CD4-positive, alpha-beta T cell treated with Interleukin-4 for 1 hour (primary cell): Measurements from ENCODE around the gene RASSF9.

Experiments
- DNase-seq, 2 donors: peaks; one replicate each; pipeline ENCODE4 v3.0.0-alpha.2; 2020 to 2022

Gene RASSF9

DNA sequence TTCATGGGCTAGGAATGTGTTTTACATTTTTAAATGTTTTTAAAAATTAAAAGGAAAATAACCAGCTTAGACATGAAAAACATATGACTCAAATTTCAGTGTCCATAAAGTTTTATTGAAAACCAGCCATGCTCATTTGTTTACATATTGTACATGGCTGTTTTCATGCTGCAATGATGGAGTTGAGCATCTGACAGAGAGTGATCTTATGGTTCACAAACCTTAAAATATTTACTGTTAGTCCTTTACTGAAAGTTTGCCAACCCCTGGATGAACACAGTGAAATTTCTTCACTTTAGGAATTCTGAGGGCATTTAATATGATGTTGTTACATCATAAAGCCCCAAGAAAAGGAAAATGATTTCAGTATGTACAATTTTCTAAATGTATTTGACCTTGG, 16.1 kb downstream of the RASSF9 start:
- DNase-seq = no peak

- no peak for DNase-seq
Observed at GRCh38 chr12:85814741-85815140, 21.5 kb downstream of the RASSF9 start.

GRCh38 chr12:85814071-85814470, 22.1 kb downstream of the RASSF9 start:
- DNase-seq = no peak

DNA sequence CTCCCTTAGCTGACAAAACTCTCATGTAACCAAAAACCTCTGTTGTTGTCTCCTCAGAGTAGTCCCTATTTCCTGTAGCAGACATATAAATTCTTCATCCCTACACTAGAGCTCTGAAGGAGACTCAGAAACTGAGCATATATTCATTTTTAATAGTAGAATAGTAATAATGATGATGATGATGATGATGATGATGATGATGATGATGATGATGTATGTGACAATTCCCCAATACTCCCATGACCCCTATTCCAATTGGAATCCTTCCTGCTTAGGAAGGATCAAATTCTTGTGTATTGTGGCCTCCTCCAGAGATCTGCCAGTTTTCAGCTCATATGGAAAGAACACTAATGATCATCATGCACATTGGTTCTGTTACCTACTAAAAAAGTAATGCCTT, 26.7 kb downstream of the RASSF9 start:
- no peak for DNase-seq

- no peak for DNase-seq
Observed at GRCh38 chr12:85807730-85808129, 28.5 kb downstream of the RASSF9 start.

GRCh38 chr12:85805654-85806053, 30.6 kb downstream of the RASSF9 start:
- DNase-seq = no peak

GRCh38 chr12:85804663-85805062, 31.5 kb downstream of the RASSF9 start:
- DNase-seq = no peak

GRCh38 chr12:85803923-85804322, 32.3 kb downstream of the RASSF9 start:
- no peak for DNase-seq

DNA sequence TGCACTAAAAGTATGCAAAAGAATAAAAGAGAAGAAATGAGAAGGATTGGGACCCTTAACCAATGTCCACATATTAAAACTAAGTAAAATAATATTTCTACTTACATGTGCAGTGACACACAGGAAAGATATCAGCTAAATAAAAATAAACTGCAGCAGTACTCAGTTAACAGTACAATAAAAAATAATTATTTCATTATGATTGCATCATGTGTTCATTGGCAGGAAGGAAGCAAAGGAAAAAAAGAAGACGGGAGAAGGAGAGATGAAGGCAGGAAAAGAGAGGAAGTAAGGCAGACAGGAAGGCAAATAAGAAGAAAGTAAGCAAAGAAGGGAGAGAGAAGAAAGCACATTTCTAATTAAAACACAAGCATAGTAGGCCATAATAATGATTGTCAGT, 33.0 kb downstream of the RASSF9 start:
- no peak for DNase-seq

GRCh38 chr12:85798122-85798521, 38.1 kb downstream of the RASSF9 start:
- no peak for DNase-seq

GRCh38 chr12:85796001-85796400, 40.2 kb downstream of the RASSF9 start:
- no peak for DNase-seq

DNA sequence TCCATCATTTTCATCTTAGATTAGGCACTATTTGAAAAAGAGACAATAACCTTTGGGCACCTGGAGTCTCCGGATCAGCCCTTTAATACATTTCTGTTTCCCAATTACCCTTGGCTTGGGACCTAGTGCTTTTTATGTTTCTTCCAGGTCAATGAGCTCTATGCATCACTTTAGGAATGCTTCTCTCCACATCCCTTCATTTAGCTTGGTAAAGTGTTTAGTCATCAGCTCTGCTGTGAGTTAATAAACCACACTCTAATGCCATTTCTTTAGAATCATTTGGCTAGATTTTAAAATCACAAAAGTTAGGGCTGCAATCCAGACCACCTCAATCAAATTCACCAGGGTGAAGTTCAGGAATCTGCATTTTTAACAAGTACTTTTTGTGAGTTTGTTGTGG, 41.7 kb downstream of the RASSF9 start:
- DNase-seq = no peak

DNA sequence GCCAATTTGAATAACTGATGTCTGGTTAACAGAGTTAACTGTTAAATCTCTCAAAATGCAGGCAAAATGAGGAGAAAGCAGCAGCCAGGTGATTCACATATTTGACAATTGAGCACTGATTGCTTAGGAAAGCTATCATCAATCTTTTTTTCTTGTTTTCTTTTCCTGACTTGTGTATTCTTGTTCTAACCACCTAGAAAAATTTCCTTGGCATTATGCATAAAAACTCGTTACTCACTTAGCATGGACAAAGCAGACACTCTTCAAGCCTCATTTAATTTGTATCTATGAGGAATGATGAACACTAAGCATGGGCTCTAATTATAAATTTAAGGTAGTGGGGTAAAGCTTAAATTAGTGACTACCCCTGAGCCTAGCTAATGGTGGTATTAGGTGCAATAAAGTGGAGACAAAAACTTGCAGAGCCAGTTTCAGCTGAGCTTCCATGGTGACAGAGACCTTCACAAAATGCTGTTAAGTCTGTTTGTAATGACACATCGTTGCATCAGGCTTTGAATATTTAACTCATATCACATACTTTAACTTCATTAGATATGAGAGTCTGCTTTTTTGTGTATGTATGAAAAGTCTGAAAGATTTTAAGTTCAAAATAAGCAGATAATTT, 52.0 kb downstream of the RASSF9 start:
- no peak for DNase-seq

DNA sequence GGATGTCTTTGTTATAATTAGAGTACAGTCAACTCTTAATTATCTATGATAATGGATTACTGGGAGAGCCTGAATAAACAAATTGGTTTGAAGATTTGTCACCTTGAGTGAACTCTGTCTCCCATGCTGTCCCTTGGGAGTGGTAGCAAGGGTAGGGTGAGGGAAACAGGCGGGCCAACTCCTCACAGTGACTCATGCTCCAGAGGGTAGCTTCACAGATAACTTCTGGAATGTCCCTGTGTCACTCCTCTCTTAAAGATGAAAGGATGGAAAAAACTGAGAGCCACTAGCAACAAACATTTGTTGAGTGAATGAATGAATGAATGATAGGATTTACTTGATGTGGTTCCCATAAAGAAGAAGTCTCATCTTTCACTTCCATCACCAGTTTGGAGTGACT, 53.5 kb downstream of the RASSF9 start:
- no peak for DNase-seq

DNA sequence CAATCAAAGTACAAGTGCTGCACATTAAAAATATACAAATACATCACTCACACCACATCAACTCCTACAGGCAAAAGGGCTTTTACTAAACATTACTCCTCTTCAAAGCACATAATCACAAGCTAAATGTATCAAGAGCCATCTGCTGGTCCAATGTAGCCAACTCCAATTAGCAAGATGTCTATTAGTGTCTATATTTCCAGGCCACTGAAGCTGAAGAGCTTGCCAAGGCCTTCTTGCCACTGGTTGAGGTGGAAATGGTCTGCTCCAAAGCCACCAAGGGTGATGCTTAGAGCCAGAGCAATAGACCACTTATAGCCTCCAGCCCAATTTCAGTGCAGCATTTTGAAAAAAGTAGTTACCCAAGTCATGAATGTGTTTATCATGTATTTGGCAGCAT, 54.4 kb downstream of the RASSF9 start:
- DNase-seq = no peak

GRCh38 chr12:85779768-85780167, 56.4 kb downstream of the RASSF9 start:
- DNase-seq = no peak

DNA sequence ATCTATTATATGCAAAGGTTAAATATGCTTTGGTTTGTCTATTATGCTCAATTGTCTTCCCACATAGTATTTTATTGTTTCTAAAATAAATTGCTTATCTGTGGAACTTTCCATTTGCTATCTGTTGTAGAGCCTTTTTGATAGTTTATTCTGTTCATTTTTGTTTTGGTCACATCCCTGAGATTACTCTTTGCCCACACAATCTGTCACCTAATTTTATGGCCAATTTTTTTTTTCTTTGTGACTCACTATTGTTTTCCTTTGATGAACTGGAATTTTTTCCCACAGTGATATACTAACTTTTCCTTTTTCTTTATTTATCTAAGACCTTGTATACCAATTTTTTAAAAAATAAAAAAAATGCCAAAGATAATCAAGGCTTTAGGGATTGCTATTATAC, 61.1 kb downstream of the RASSF9 start:
- no peak for DNase-seq

DNA sequence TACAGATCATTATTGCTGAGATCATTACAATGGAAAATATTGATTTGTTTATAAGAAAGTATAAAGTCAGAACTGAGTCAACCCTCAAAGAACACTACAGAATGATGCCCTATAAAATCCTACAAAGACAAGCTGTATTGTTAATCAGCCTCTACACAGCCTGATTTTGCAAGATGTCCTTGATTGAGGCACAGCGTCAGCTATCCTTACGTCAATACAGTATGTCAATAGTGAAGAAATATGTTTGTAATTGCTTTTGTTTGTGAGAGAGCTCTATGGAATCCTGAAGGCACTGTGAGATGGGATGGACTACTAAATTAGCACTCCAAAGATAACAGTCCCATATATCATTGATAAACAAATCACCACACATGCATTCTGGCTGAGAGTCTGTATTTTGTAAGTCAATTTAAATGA, 70.7 kb downstream of the RASSF9 start:
- DNase-seq = no peak

GRCh38 chr12:85759623-85760022, 76.6 kb downstream of the RASSF9 start:
- DNase-seq = no peak

GRCh38 chr12:85759091-85759490, 77.1 kb downstream of the RASSF9 start:
- DNase-seq = no peak

DNA sequence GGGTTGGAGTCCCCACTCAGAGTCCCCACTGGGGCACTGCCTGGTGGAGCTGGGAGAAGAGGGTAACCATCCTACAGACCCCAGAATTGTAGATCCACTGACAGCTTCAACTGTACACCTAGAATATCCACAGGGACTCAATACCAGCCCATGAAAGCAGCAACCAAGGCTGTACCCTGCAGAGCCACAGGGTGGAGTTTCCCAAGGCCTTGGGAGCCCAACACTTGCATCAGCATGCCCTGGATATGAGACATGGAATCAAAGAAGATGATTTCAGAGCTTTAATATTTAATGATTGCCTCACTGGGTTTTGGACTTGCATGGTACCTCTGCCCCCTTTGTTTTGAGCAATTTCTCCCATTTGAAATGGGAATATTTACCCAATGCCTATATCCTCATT, 80.4 kb downstream of the RASSF9 start:
- DNase-seq = no peak
